Panc1 (cell line): ENCODE data around the gene RPL28. TPM values are rescaled to one million over a fixed set of nuclear protein-coding genes. Genes with fewer than 3 reads are reported as not detected.
"Not testable (repeated sequence)": the region's sequence is repeated elsewhere in the genome, so short reads cannot be mapped to it uniquely, and the experiment has no call there.

Experiments used
- ATAC-seq: fragments of 200-7000 bp; cut with Tn5 transposase; 2 replicates; pipeline ENCODE4 v1.9.1; 2020; ENCODE audit warnings: mild to moderate bottlenecking, moderate library complexity
- BruUV-seq: library from RNA; stranded (reverse); fragments of 400-500 nt; replicated peaks from 2 replicates; lab custom pipeline; 2021; lab: Mats Ljungman, UMichigan
- CTCF ChIA-PET: fragments of 300-600 bp; sonication (Branson Sonifier 250); formaldehyde crosslinking; loops from one replicate; lab custom pipeline; 2022; ENCODE audit warnings: antibody characterized with exemption; lab: Charles Lee
- POLR2A ChIA-PET: fragments of 300-600 bp; sonication (Branson Sonifier 250); formaldehyde crosslinking; loops from one replicate; lab custom pipeline; 2022; ENCODE audit warnings: antibody characterized with exemption; lab: Charles Lee
- DNase-seq: peaks from one replicate; pipeline ENCODE4 v3.0.0-alpha.2; 2010; ENCODE audit warnings: low read depth, low spot score
- H3K27ac ChIP-seq: 2 replicates; pipeline ENCODE4 v1.5.1; 2011; ENCODE audit warnings: mild to moderate bottlenecking, low read length, inconsistent platforms
- H3K27me3 ChIP-seq: fragments of 200-500 bp; sonication (Bioruptor generic); 2 replicates; pipeline ENCODE4 v1.6.0; 2014; ENCODE audit warnings: low read length, inconsistent platforms; ENCODE audit not compliant: control insufficient read depth, insufficient read depth
- H3K36me3 ChIP-seq: fragments of 200-500 bp; sonication (Bioruptor generic); 2 replicates; pipeline ENCODE4 v1.5.1; 2014; ENCODE audit warnings: inconsistent platforms, mild to moderate bottlenecking, low read length, moderate library complexity; ENCODE audit not compliant: control insufficient read depth, insufficient read depth
- H3K4me1 ChIP-seq: 2 replicates; pipeline ENCODE4 v1.5.1; 2011; ENCODE audit warnings: inconsistent platforms, mild to moderate bottlenecking, low read length, moderate library complexity; ENCODE audit not compliant: control insufficient read depth, insufficient read depth
- H3K4me3 ChIP-seq, 2 experiments: 2 replicates each; pipeline ENCODE4 v1.5.1; 2011 to 2012; ENCODE audit warnings: low read depth in 2 of 2, low read length in 2 of 2, mild to moderate bottlenecking in 2 of 2, inconsistent platforms in 1 of 2, moderate library complexity in 1 of 2
- H3K9me3 ChIP-seq: fragments of 200-500 bp; sonication (Bioruptor generic); 2 replicates; pipeline ENCODE4 v1.5.1; 2014; ENCODE audit warnings: low read depth, mild to moderate bottlenecking, inconsistent platforms, low read length, moderate library complexity; ENCODE audit not compliant: control insufficient read depth, insufficient read depth
- CTCF ChIP-seq: fragments of 450-650 bp; IDR thresholded peaks from 2 replicates; pipeline ENCODE4 v1.5.1; 2017; ENCODE audit warnings: mild to moderate bottlenecking
- POLR2AphosphoS5 ChIP-seq: IDR thresholded peaks from 2 replicates; pipeline ENCODE4 v1.6.1; 2012; ENCODE audit warnings: mild to moderate bottlenecking, low read depth, low read length, moderate library complexity
- REST ChIP-seq, 2 experiments: IDR thresholded peaks; 2 replicates each; pipeline ENCODE4 v1.6.1; 2011 to 2012; ENCODE audit warnings: low read depth in 2 of 2, control low read depth in 1 of 2, low read length in 1 of 2, mild to moderate bottlenecking in 1 of 2, moderate library complexity in 1 of 2; ENCODE audit not compliant: insufficient read depth in 1 of 2
- SIN3A ChIP-seq: IDR thresholded peaks from 2 replicates; pipeline ENCODE4 v1.6.1; 2012; ENCODE audit warnings: low read depth, mild to moderate bottlenecking, low read length, moderate library complexity, borderline replicate concordance; ENCODE audit not compliant: insufficient read depth
- TCF7L2 ChIP-seq: IDR thresholded peaks from 2 replicates; pipeline ENCODE4 v1.6.1; 2011; ENCODE audit warnings: mild to moderate bottlenecking, low read depth, low read length, inconsistent platforms
- in situ Hi-C: cut with HindIII; loops from 2 replicates; pipeline ENCODE4 v1.10.0; 2016; ENCODE audit warnings: low sequenced_read_pairs, low pct_unique_long_range_greater_than_20kb
- intact Hi-C: fragments of 100-400 bp; cut with micrococcal nuclease; formaldehyde crosslinking; loops from one replicate; pipeline ENCODE4 v1.10.0; 2022; ENCODE audit not compliant: unreplicated experiment
- total RNA-seq: library from RNA; stranded (reverse); gene quantifications from one replicate; pipeline ENCODE4 v1.2.1, GENCODE V29; 2021; ENCODE audit not compliant: unreplicated experiment

The RPL28 gene
- total RNA-seq, 1 experiment from 2014 or later = 2,154 TPM

- POLR2A ChIA-PET, H3K36me3 ChIP-seq, BruUV-seq, CTCF ChIA-PET, intact Hi-C loops, ATAC-seq, H3K27ac ChIP-seq, H3K9me3 ChIP-seq, H3K4me3 ChIP-seq, in situ Hi-C loops, DNase-seq, H3K4me1 ChIP-seq: not testable (repeated sequence)
- H3K27me3 ChIP-seq = peaks cover 18% of the 10 kb centered on the region
These were observed 62.4 kb downstream of the RPL28 start for GRCh38 chr19:55448175-55448490.

GRCh38 chr19:55449469-55449868 is 63.7 kb downstream of the RPL28 start:
- DNase-seq = no peak
- POLR2A ChIA-PET = no interaction called here
- no peak overlapping the region for H3K27ac ChIP-seq
- peaks cover 9% of the 10 kb centered on the region for H3K4me1 ChIP-seq
- in situ Hi-C loops = no loop called here
- CTCF ChIA-PET = no interaction called here
- no peak for ATAC-seq
- intact Hi-C loops = no loop called here
- peaks cover 9% of the 10 kb centered on the region for H3K27me3 ChIP-seq
- H3K9me3 ChIP-seq = no peaks in the 10 kb centered on the region
- H3K4me3 ChIP-seq = no peak overlapping the region
- no TSS peak for BruUV-seq
- TF ChIP-seq POLR2AphosphoS5 (no peak), TCF7L2 (no peak), SIN3A (no peak), CTCF (no peak), REST (IDR thresholded peaks at IDR 0.05; ENCODE audit: insufficient read depth in 1 of 2, low read depth in 2 of 2, low read length in 1 of 2) (no peak)
- H3K36me3 ChIP-seq = 0 out of 2 replicates have a peak, but pooled peaks cover 3% of the 10 kb centered on the region

- in situ Hi-C loops = no loop called here
- H3K27me3 ChIP-seq = peaks cover 6% of the 10 kb centered on the region
- BruUV-seq = no TSS peak
- DNase-seq (no peak), ATAC-seq (peak; percentile 34; the same call in 1 of the 2 replicates)
- ChIA-PET CTCF (interaction anchor here (0.8 kb wide), 1 partner anchor 10 kb away, joined by 10 read pairs; no protein-coding TSS in a partner anchor), POLR2A (interaction anchor here (0.6 kb wide), 1 partner anchor 347 kb away, joined by 5 read pairs; no protein-coding TSS in a partner anchor)
- intact Hi-C loops = no loop called here
- peak overlapping the region; percentile 29 to 46 for H3K4me3 ChIP-seq
- H3K4me1 ChIP-seq = peaks cover 9% of the 10 kb centered on the region
- H3K9me3 ChIP-seq = no peaks in the 10 kb centered on the region
- H3K27ac ChIP-seq = no peak overlapping the region
- TF ChIP-seq REST (IDR thresholded peaks at IDR 0.05; ENCODE audit: insufficient read depth in 1 of 2, low read depth in 2 of 2, low read length in 1 of 2) (no peak), TCF7L2 (no peak), POLR2AphosphoS5 (no peak), SIN3A (no peak), CTCF (no peak)
- H3K36me3 ChIP-seq = 0 out of 2 replicates have a peak, but pooled peaks cover 3% of the 10 kb centered on the region
These were observed 65.6 kb downstream of the RPL28 start for GRCh38 chr19:55451163-55451964.
